Neuronal stem cell (in vitro differentiated cells): ENCODE measurements around the gene PYHIN1.

ENCODE experiments used
- DNase-seq: peaks from one replicate; pipeline ENCODE4 v3.0.0-alpha.2; 2013; ENCODE audit warnings: low spot score
- H2AFZ ChIP-seq: one replicate; pipeline ENCODE4 v1.6.1; 2013; ENCODE audit warnings: mild to moderate bottlenecking, low read length, inconsistent platforms
- H2AK5ac ChIP-seq: 2 replicates; pipeline ENCODE4 v1.6.1; 2013; ENCODE audit warnings: low read depth, mild to moderate bottlenecking, inconsistent platforms, low read length, moderate library complexity, mixed read lengths
- H2BK120ac ChIP-seq: 2 replicates; pipeline ENCODE4 v1.6.1; 2013; ENCODE audit warnings: low read depth, mild to moderate bottlenecking, inconsistent platforms, low read length, moderate library complexity, mixed read lengths
- H2BK12ac ChIP-seq: one replicate; pipeline ENCODE4 v1.6.1; 2013; ENCODE audit warnings: low read length, inconsistent platforms
- H2BK15ac ChIP-seq: 2 replicates; pipeline ENCODE4 v1.6.1; 2013; ENCODE audit warnings: mild to moderate bottlenecking, low read length, inconsistent platforms, mixed read lengths
- H2BK5ac ChIP-seq: one replicate; pipeline ENCODE4 v1.6.1; 2013; ENCODE audit warnings: inconsistent platforms, mild to moderate bottlenecking, low read length, moderate library complexity
- H3K14ac ChIP-seq: one replicate; pipeline ENCODE4 v1.6.1; 2013; ENCODE audit warnings: low read length, inconsistent platforms
- H3K18ac ChIP-seq: 2 replicates; pipeline ENCODE4 v1.6.1; 2013; ENCODE audit warnings: low read length, inconsistent platforms
- H3K23ac ChIP-seq: 2 replicates; pipeline ENCODE4 v1.6.1; 2013; ENCODE audit warnings: low read depth, mild to moderate bottlenecking, mixed read lengths, low read length, inconsistent platforms; ENCODE audit not compliant: poor library complexity
- H3K27ac ChIP-seq: replicated peaks from 3 replicates; pipeline ENCODE4 v1.5.1; 2013; ENCODE audit warnings: low read length, inconsistent platforms
- H3K27me3 ChIP-seq, 3 experiments: 2 replicates each; pipeline ENCODE4 v1.6.1; 2013; ENCODE audit warnings: low read length in 3 of 3, mild to moderate bottlenecking in 2 of 3, inconsistent platforms in 1 of 3, low read depth in 1 of 3, mixed read lengths in 1 of 3, moderate library complexity in 1 of 3; ENCODE audit not compliant: control insufficient read depth in 3 of 3, insufficient read depth in 3 of 3
- H3K36me3 ChIP-seq, 2 donors: replicated peaks in 1 of 2; 2 replicates each; pipeline ENCODE4 v1.6.1; 2013; ENCODE audit warnings: low read length in 2 of 2; ENCODE audit not compliant: control insufficient read depth in 2 of 2, insufficient read depth in 2 of 2
- H3K4ac ChIP-seq: 2 replicates; pipeline ENCODE4 v1.6.1; 2013; ENCODE audit warnings: inconsistent platforms, mild to moderate bottlenecking, low read length, moderate library complexity
- H3K4me1 ChIP-seq, 2 donors: 1 replicate in 1 of 2; 2 replicates in 1 of 2; pipeline ENCODE4 v1.6.1; 2013; ENCODE audit warnings: low read length in 2 of 2, low read depth in 1 of 2; ENCODE audit not compliant: control insufficient read depth in 2 of 2, insufficient read depth in 1 of 2
- H3K4me2 ChIP-seq: one replicate; pipeline ENCODE4 v1.6.1; 2013; ENCODE audit warnings: mild to moderate bottlenecking, low read length, inconsistent platforms; ENCODE audit not compliant: insufficient read depth, poor library complexity, severe bottlenecking
- H3K4me3 ChIP-seq, 2 donors: 2 replicates each; pipeline ENCODE4 v1.5.1; 2013; ENCODE audit warnings: low read length in 2 of 2, mild to moderate bottlenecking in 2 of 2, inconsistent platforms in 1 of 2, moderate library complexity in 1 of 2
- H3K79me1 ChIP-seq: one replicate; pipeline ENCODE4 v1.6.1; 2013; ENCODE audit warnings: low read depth, mild to moderate bottlenecking, inconsistent platforms, low read length, moderate library complexity
- H3K9ac ChIP-seq: one replicate; pipeline ENCODE4 v1.6.1; 2013; ENCODE audit warnings: mild to moderate bottlenecking, low read depth, low read length, inconsistent platforms; ENCODE audit not compliant: poor library complexity
- H3K9me3 ChIP-seq, 2 donors: replicated peaks in 1 of 2; 2 replicates each; pipeline versions ENCODE3 to v1.6.1; 2013; ENCODE audit warnings: low read length in 2 of 2, mild to moderate bottlenecking in 2 of 2, inconsistent platforms in 1 of 2, low read depth in 1 of 2, mixed read lengths in 1 of 2, moderate library complexity in 1 of 2; ENCODE audit not compliant: control insufficient read depth in 2 of 2, insufficient read depth in 1 of 2
- H4K8ac ChIP-seq: one replicate; pipeline ENCODE4 v1.6.1; 2013; ENCODE audit warnings: low read depth, mild to moderate bottlenecking, inconsistent platforms, low read length, moderate library complexity
- H4K91ac ChIP-seq: one replicate; pipeline ENCODE4 v1.6.1; 2013; ENCODE audit warnings: low read length, low read depth, mild to moderate bottlenecking, inconsistent platforms; ENCODE audit not compliant: poor library complexity
- WGBS, 2 donors: extraction: QIAGEN DNeasy Blood & Tissue Kit; methylation state at CpG; one replicate each; pipeline ENCODE4 v1.1.7; 2013; ENCODE audit warnings: missing lambda C conversion rate in 2 of 2, mixed read lengths in 1 of 2; ENCODE audit not compliant: insufficient read length in 2 of 2, insufficient replicate concordance in 1 of 2; ENCODE audit errors: extremely low coverage in 2 of 2; 5-methylcytosine and 5-hydroxymethylcytosine counted together

Gene PYHIN1

DNA sequence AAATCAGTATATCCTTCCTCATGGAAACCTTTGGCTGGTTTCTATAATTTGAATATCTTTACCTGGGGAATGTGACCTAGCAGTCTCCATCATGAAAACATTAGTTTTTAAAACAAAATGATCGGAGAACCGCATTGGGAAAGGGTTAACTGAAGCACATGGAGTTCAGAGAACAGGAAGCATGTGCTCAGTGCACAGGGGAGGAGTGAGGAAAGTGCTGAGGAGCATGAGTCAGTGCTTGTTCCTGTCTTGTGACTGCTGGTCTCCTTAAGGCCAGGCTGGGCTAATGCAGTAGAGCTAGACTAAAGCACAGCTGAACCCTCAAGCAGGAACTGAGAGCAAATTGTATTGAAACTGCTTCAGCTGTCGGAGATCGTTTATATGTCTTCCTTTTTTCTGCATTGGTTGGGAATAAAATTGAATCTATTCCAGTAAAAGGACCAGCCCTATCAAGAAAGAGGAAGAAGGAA lies 84.1 kb downstream of the PYHIN1 start:
- H3K23ac ChIP-seq: no peak overlapping the region
- H3K27ac ChIP-seq: no peak overlapping the region

GRCh38 chr1:159023723-159024122 lies 92.4 kb downstream of the PYHIN1 start:
- DNase-seq: no peak
- Histone ChIP-seq H2BK5ac (no peak overlapping the region), H3K79me1 (no peaks in the 10 kb centered on the region), H4K91ac (no peak overlapping the region), H3K14ac (no peak overlapping the region), H3K18ac (no peak overlapping the region), H2AK5ac (no peak overlapping the region), H3K27me3 (no peaks in the 10 kb centered on the region), H3K4me1 (no peaks in the 10 kb centered on the region), H3K9ac (no peak overlapping the region), H2AFZ (no peak overlapping the region), H3K4ac (no peak overlapping the region), H2BK12ac (no peak overlapping the region), H3K27ac (no peak overlapping the region), H3K4me3 (no peak overlapping the region), H3K23ac (no peak overlapping the region), H3K36me3 (peaks cover 0 to 3% of the 10 kb centered on the region in 2 donors), H2BK15ac (no peak overlapping the region), H3K4me2 (no peak overlapping the region), H2BK120ac (no peak overlapping the region), H4K8ac (no peak overlapping the region), H3K9me3 (no peaks in the 10 kb centered on the region)
- WGBS, 2 donors: no CpG with 5 or more reads among the region's 10 CpGs

More for the DNA sequence above, 84.1 kb downstream of the PYHIN1 start:
- H3K9ac ChIP-seq: no peak overlapping the region
- peaks cover 0 to 26% of the 10 kb centered on the region in 2 donors for H3K36me3 ChIP-seq
- no peak overlapping the region for H2BK5ac ChIP-seq
- no peak overlapping the region for H3K4me2 ChIP-seq
- H3K27me3 ChIP-seq: no peaks in the 10 kb centered on the region
- no peak overlapping the region for H3K4ac ChIP-seq
- no peaks in the 10 kb centered on the region for H3K4me1 ChIP-seq
- no peak overlapping the region for H2BK120ac ChIP-seq
- no peak overlapping the region for H2BK12ac ChIP-seq
- DNase-seq: no peak
- H2AFZ ChIP-seq: no peak overlapping the region
- no peak overlapping the region for H4K8ac ChIP-seq
- no peak overlapping the region for H2AK5ac ChIP-seq
- no peaks in the 10 kb centered on the region for H3K9me3 ChIP-seq
- WGBS, 2 donors: no CpG with 5 or more reads among the region's 4 CpGs
- H3K18ac ChIP-seq: no peak overlapping the region
- no peak overlapping the region for H3K14ac ChIP-seq
- H2BK15ac ChIP-seq: no peak overlapping the region
- no peak overlapping the region for H4K91ac ChIP-seq
- no peaks in the 10 kb centered on the region for H3K79me1 ChIP-seq
- no peak overlapping the region for H3K4me3 ChIP-seq

- Histone ChIP-seq H3K18ac (no peak overlapping the region), H3K27ac (no peak overlapping the region), H4K8ac (no peak overlapping the region), H3K4ac (no peak overlapping the region), H3K27me3 (no peaks in the 10 kb centered on the region), H2BK12ac (no peak overlapping the region), H2BK15ac (no peak overlapping the region), H2BK120ac (no peak overlapping the region), H3K14ac (no peak overlapping the region), H3K36me3 (no peaks in the 10 kb centered on the region), H3K79me1 (no peaks in the 10 kb centered on the region), H3K9ac (no peak overlapping the region), H2BK5ac (no peak overlapping the region), H2AFZ (no peak overlapping the region), H3K9me3 (peaks cover 0 to under 1% of the 10 kb centered on the region in 2 donors), H3K4me2 (no peak overlapping the region), H2AK5ac (no peak overlapping the region), H3K4me1 (no peaks in the 10 kb centered on the region), H3K23ac (no peak overlapping the region), H3K4me3 (no peak overlapping the region), H4K91ac (no peak overlapping the region)
- no CpG with 5 or more reads among the region's 7 CpGs for WGBS, 2 donors
- no peak for DNase-seq
Observed at GRCh38 chr1:159025043-159025442, 93.7 kb downstream of the PYHIN1 start.
